Loucy (cell line): ENCODE data around the gene ARL6IP4.
A peak's percentile ranks its signal among the peaks of the same experiment; 100 is the strongest.

Experiments used
- H2AFZ ChIP-seq: fragments of 200-600 bp; sonication (generic); 2 replicates; pipeline ENCODE4 v1.6.0; 2016; ENCODE audit warnings: antibody characterized with exemption, mild to moderate bottlenecking, low read length, moderate library complexity
- H3F3A ChIP-seq: fragments of 200-600 bp; 2 replicates; pipeline ENCODE4 v1.6.0; 2016; ENCODE audit warnings: antibody characterized with exemption, low read depth, mild to moderate bottlenecking
- H3K27me3 ChIP-seq: fragments of 200-600 bp; sonication (generic); 2 replicates; pipeline ENCODE4 v1.6.1; 2014; ENCODE audit warnings: low read length, mild to moderate bottlenecking; ENCODE audit not compliant: insufficient read depth, poor library complexity, severe bottlenecking
- H3K36me3 ChIP-seq: fragments of 200-600 bp; sonication (generic); 2 replicates; pipeline ENCODE4 v1.6.1; 2016; ENCODE audit warnings: low read length; ENCODE audit not compliant: insufficient read depth
- H3K4me1 ChIP-seq: fragments of 200-600 bp; sonication (generic); 2 replicates; pipeline ENCODE4 v1.5.1; 2014; ENCODE audit warnings: low read length, mild to moderate bottlenecking; ENCODE audit not compliant: insufficient read depth, poor library complexity, severe bottlenecking
- H3K4me2 ChIP-seq: fragments of 200-600 bp; sonication (generic); 2 replicates; pipeline ENCODE4 v1.6.0; 2014; ENCODE audit warnings: antibody characterized with exemption, low read length, low read depth, mild to moderate bottlenecking; ENCODE audit not compliant: poor library complexity, severe bottlenecking
- H3K4me3 ChIP-seq: fragments of 200-600 bp; sonication (generic); 2 replicates; pipeline ENCODE4 v1.5.1; 2014; ENCODE audit warnings: low read length, mild to moderate bottlenecking, mixed read lengths; ENCODE audit not compliant: poor library complexity, severe bottlenecking
- H3K79me2 ChIP-seq: fragments of 200-600 bp; sonication (generic); 2 replicates; pipeline ENCODE4 v1.6.1; 2014; ENCODE audit warnings: low read length; ENCODE audit not compliant: insufficient read depth
- H3K9ac ChIP-seq: fragments of 200-600 bp; sonication (generic); 2 replicates; pipeline ENCODE4 v1.6.0; 2014; ENCODE audit warnings: mild to moderate bottlenecking, low read depth, low read length, moderate library complexity; ENCODE audit not compliant: poor library complexity, severe bottlenecking
- H3K9me2 ChIP-seq: fragments of 200-600 bp; sonication (generic); replicated peaks from 2 replicates; pipeline ENCODE4 v1.6.1; 2016; ENCODE audit warnings: low read depth, low read length, mixed read lengths
- H3K9me3 ChIP-seq: fragments of 200-600 bp; sonication (generic); 2 replicates; pipeline ENCODE4 v1.6.1; 2014; ENCODE audit warnings: mild to moderate bottlenecking, antibody characterized with exemption, low read length, low read depth; ENCODE audit not compliant: insufficient read depth
- H4K20me1 ChIP-seq: fragments of 200-600 bp; sonication (generic); 2 replicates; pipeline ENCODE4 v1.6.0; 2014; ENCODE audit warnings: antibody characterized with exemption, low read length, mild to moderate bottlenecking; ENCODE audit not compliant: insufficient read depth, poor library complexity, severe bottlenecking
- CTCF ChIP-seq: fragments of 200-600 bp; sonication (generic); conservative IDR thresholded peaks from 2 replicates; pipeline ENCODE4 v1.5.1; 2014; ENCODE audit warnings: mild to moderate bottlenecking, antibody characterized with exemption, low read length
- EZH2phosphoT487 ChIP-seq: fragments of 200-600 bp; IDR thresholded peaks from 2 replicates; pipeline ENCODE4 v1.6.1; 2018; ENCODE audit warnings: antibody characterized with exemption, mild to moderate bottlenecking, moderate library complexity, borderline replicate concordance

Gene ARL6IP4

GRCh38 chr12:122981587-122982476 is 1.4 kb downstream of the ARL6IP4 start:
- H3K79me2 ChIP-seq, result peaks cover 64% of the 10 kb centered on the region
- peaks cover 29% of the 10 kb centered on the region for H4K20me1 ChIP-seq

GRCh38 chr12:122982477-122982815 is 2.0 kb downstream of the ARL6IP4 start:
- Histone ChIP-seq H3K9ac (peak overlapping the region; percentile 90), H3K36me3 (0 out of 2 replicates have a peak, but pooled peaks cover 5% of the 10 kb centered on the region), H3K9me2 (no peaks in the 10 kb centered on the region), H2AFZ (no peak overlapping the region), H3F3A (no peaks in the 10 kb centered on the region), H3K4me2 (peak overlapping the region; percentile 99), H3K4me1 (peaks cover 26% of the 10 kb centered on the region), H3K27me3 (no peaks in the 10 kb centered on the region), H3K79me2 (peaks cover 58% of the 10 kb centered on the region), H3K4me3 (peak overlapping the region; percentile 94), H4K20me1 (peaks cover 29% of the 10 kb centered on the region), H3K9me3 (no peaks in the 10 kb centered on the region)
- TF ChIP-seq EZH2phosphoT487, result no peak
- TF ChIP-seq CTCF, result no peak

More at GRCh38 chr12:122981587-122982476, 1.4 kb downstream of the ARL6IP4 start:
- no peaks in the 10 kb centered on the region for H3K9me3 ChIP-seq
- TF ChIP-seq EZH2phosphoT487 (no peak), CTCF (no peak)
- H3K4me3 ChIP-seq, result peak overlapping the region; percentile 94
- H3K27me3 ChIP-seq, result no peaks in the 10 kb centered on the region
- no peak overlapping the region for H2AFZ ChIP-seq
- H3K4me1 ChIP-seq, result peaks cover 28% of the 10 kb centered on the region
- H3F3A ChIP-seq, result no peaks in the 10 kb centered on the region
- peak overlapping the region; percentile 99 for H3K4me2 ChIP-seq
- H3K9ac ChIP-seq, result peak overlapping the region; percentile 90
- H3K9me2 ChIP-seq, result no peaks in the 10 kb centered on the region
- 0 out of 2 replicates have a peak, but pooled peaks cover 5% of the 10 kb centered on the region for H3K36me3 ChIP-seq

DNA sequence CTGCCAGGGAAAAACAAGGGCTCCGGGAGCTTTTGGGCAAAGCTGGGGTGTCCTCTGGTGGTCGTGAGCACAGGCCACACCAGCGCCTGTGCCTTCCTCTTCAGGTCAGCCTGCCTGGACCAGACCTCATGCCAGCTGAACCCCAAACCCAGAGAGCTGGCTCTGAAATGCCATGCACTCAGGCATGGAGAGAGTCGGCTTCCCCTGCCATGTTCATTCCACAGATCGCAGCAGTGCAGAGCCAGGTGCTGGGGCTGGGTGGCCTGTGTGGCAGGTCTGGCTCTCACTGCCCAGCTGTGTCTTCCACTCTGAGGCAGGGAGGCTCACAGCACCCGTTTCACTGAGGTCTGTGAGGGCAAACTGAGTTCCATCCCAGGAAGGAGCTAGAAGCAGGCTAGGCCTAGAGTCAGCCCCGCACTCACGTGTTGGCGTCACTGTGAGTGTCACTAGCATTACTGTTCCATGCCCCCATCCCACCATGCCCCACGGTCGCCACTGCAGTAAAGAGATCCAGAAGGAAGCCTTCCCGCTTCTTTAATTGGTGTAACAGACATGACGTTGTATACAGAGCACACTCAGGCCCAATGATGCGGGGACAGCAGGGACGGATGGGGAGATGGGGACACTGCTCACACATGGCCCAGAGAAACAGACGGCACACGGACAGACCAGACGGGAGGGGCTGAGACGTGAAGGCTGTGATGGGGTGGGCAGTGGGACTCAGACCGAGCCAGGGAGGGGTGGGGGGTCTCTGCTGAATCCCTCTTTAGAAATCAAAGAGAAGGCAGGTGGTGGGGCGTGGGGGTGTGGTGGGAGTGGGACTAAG is 2.7 kb downstream of the ARL6IP4 start:
- H3K9ac ChIP-seq, result peak overlapping the region; percentile 90
- no peaks in the 10 kb centered on the region for H3K9me2 ChIP-seq
- no peaks in the 10 kb centered on the region for H3F3A ChIP-seq
- H3K79me2 ChIP-seq, result peaks cover 51% of the 10 kb centered on the region
- peaks cover 26% of the 10 kb centered on the region for H3K4me1 ChIP-seq
- peaks cover 29% of the 10 kb centered on the region for H4K20me1 ChIP-seq
- no peaks in the 10 kb centered on the region for H3K9me3 ChIP-seq
- H3K36me3 ChIP-seq, result 0 out of 2 replicates have a peak, but pooled peaks cover 5% of the 10 kb centered on the region
- no peak for TF ChIP-seq CTCF
- TF ChIP-seq EZH2phosphoT487, result no peak
- no peak overlapping the region for H2AFZ ChIP-seq
- H3K27me3 ChIP-seq, result no peaks in the 10 kb centered on the region
- peak overlapping the region; percentile 94 for H3K4me3 ChIP-seq
- H3K4me2 ChIP-seq, result peak overlapping the region; percentile 99
